Pancreas (tissue), 10 donors: ENCODE measurements around the gene KSR1. TPM values are rescaled to one million over a fixed set of nuclear protein-coding genes. Genes with fewer than 3 reads are reported as not detected.
"Not testable (repeated sequence)": the region's sequence is repeated elsewhere in the genome, so short reads cannot be mapped to it uniquely, and the experiment has no call there.

Experiments used
- ATAC-seq, 4 donors: fragments of 200-7000 bp; cut with Tn5 transposase; one replicate each; pipeline versions ENCODE4 v1.8.0 to v1.9.1; 2020; ENCODE audit warnings: mild to moderate bottlenecking in 4 of 4, moderate library complexity in 4 of 4
- DNase-seq, 6 donors: peaks; one replicate each; pipeline ENCODE4 v3.0.0-alpha.2; 2020
- FAIRE-seq: peaks from 2 replicates; lab custom pipeline; 2012; peaks lifted over from hg19 to GRCh38; lab: Jason Lieb, UNC
- H3K27ac ChIP-seq, 4 donors: fragments of 200-600 bp; sonication (generic); 1 replicate in 3 of 4; 2 replicates in 1 of 4; pipeline versions ENCODE4 v1.5.0 to v1.8.0; 2020
- H3K27me3 ChIP-seq, 4 donors: fragments of 200-600 bp; one replicate each; pipeline ENCODE4 v1.8.0; 2021
- H3K36me3 ChIP-seq, 3 donors: fragments of 200-600 bp; sonication (generic) in 1 of 3; one replicate each; pipeline versions ENCODE4 v1.5.0 to v1.8.0; 2020 to 2021
- H3K4me1 ChIP-seq, 3 donors: fragments of 200-600 bp; one replicate each; pipeline ENCODE4 v1.8.0; 2021
- H3K4me3 ChIP-seq, 4 donors: fragments of 200-600 bp; sonication (generic) in 2 of 4; one replicate each; pipeline versions ENCODE4 v1.5.0 to v1.8.0; 2020 to 2021
- H3K9me3 ChIP-seq, 4 donors: fragments of 200-600 bp; one replicate each; pipeline ENCODE4 v1.8.0; 2021
- WGBS, 2 donors: extraction: QIAGEN DNeasy Blood & Tissue Kit; methylation state at CpG; one replicate each; pipeline ENCODE4 v1.1.7; 2013; 5-methylcytosine and 5-hydroxymethylcytosine counted together
- intact Hi-C, 3 donors: fragments of 100-400 bp; cut with DNase I; formaldehyde crosslinking; loops; one replicate each; pipeline versions ENCODE4 v1.11.1 to v1.14.2; 2022
- polyA plus RNA-seq, 2 donors: library from polyadenylated mRNA; stranded (reverse); fragments of 200-250 nt; gene quantifications; one replicate each; pipeline ENCODE4 v1.2.3, GENCODE V29; 2013
- total RNA-seq, 6 donors: library from RNA; stranded (reverse); fragmentation: NEBNext Ultra II Directional in 4 of 6; extraction: Animal tissue kit (Norgen Biotek cat#: 25700) in 4 of 6; gene quantifications; one replicate each; pipeline versions ENCODE4 v1.2.1 to v1.2.4, GENCODE V29; 2021 to 2023
- TF ChIP-seq, protein P1 (sequence below), 4 donors: fragments of 200-600 bp; sonication (generic) in 3 of 4; IDR thresholded peaks; one replicate each; pipeline versions ENCODE4 v1.5.0 to v1.8.0; 2021; ENCODE audit warnings: antibody characterized with exemption in 4 of 4
- donor health status: healthy with polysubstance abuse.
- donor health status: DM: no; HTN: no; CAD: no; lungs with moderate emphysema.
- donor health status: DM: no; HTN: no; CAD: no.
- donor health status: control.
- donor health status: control.
- donor health status: Bipolar disorder and iron deficiency.
- donor health status: DM: yes; HTN: yes; CAD: no.
- donor health status: DM: no; HTN: no; CAD: no.
- donor health status: DM: no; HTN: no; CAD: no.
- donor health status: DM: yes; HTN: yes; CAD: no.

KSR1 gene
- total and polyA plus RNA-seq, 8 donors, result 68.2 to 139 (median 103) TPM

GRCh38 chr17:27623614-27624013, 167.4 kb downstream of the KSR1 start:
- DNase-seq, result no peak
- Histone ChIP-seq H3K27me3 (no peaks in the 10 kb centered on the region), H3K36me3 (peaks cover 2 to 70% (median 44%) of the 10 kb centered on the region in 3 donors), H3K4me3 (no peak overlapping the region), H3K27ac (no peak overlapping the region), H3K4me1 (no peaks in the 10 kb centered on the region), H3K9me3 (no peaks in the 10 kb centered on the region)
- FAIRE-seq, result no peak
- TF ChIP-seq, protein P1, sequence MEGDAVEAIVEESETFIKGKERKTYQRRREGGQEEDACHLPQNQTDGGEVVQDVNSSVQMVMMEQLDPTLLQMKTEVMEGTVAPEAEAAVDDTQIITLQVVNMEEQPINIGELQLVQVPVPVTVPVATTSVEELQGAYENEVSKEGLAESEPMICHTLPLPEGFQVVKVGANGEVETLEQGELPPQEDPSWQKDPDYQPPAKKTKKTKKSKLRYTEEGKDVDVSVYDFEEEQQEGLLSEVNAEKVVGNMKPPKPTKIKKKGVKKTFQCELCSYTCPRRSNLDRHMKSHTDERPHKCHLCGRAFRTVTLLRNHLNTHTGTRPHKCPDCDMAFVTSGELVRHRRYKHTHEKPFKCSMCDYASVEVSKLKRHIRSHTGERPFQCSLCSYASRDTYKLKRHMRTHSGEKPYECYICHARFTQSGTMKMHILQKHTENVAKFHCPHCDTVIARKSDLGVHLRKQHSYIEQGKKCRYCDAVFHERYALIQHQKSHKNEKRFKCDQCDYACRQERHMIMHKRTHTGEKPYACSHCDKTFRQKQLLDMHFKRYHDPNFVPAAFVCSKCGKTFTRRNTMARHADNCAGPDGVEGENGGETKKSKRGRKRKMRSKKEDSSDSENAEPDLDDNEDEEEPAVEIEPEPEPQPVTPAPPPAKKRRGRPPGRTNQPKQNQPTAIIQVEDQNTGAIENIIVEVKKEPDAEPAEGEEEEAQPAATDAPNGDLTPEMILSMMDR (IDR thresholded peaks at IDR 0.05), result no peak
- 88 to 95% methylated on average over 6 of the region's 6 CpGs for WGBS, 2 donors
- intact Hi-C loops, result no loop called here
- no peak for ATAC-seq

DNA sequence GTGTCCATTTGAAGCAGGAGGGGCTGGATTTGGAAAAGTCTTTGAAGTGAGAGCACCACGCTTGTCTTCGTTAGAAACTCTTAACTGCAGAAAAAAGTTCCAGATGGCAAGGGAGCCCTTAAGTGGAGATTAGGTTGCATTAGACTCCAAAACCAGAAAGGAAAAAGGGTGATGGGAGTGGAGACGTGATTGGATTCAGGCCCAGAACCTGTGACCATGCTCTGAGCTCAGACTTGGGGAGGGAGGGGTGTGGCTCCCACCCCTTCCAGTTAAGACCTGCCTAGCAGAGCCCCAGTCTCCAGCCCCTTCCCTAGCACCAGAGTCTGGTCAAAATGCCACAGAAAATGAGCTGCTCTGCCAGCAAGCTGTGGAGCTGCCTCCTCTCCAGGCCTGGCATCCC, 168.3 kb downstream of the KSR1 start:
- no peak overlapping the region for H3K4me3 ChIP-seq
- H3K36me3 ChIP-seq, result peaks cover 2 to 61% (median 37%) of the 10 kb centered on the region in 3 donors
- TF ChIP-seq, protein P1 (IDR thresholded peaks at IDR 0.05), result no peak
- no peak overlapping the region for H3K27ac ChIP-seq
- no peaks in the 10 kb centered on the region for H3K4me1 ChIP-seq
- DNase-seq, result no peak
- ATAC-seq, result peak in 1 of 4 donors; percentile 14
- no peak for FAIRE-seq
- WGBS, 2 donors, result 90 to 91% methylated on average over 3 of the region's 3 CpGs
- H3K27me3 ChIP-seq, result no peaks in the 10 kb centered on the region
- intact Hi-C loops, result no loop called here
- no peaks in the 10 kb centered on the region for H3K9me3 ChIP-seq

- Histone ChIP-seq H3K36me3 (peaks cover 0 to 49% (median 24%) of the 10 kb centered on the region in 3 donors), H3K27me3 (no peaks in the 10 kb centered on the region), H3K4me3 (no peak overlapping the region), H3K4me1 (no peaks in the 10 kb centered on the region), H3K27ac (no peak overlapping the region), H3K9me3 (no peaks in the 10 kb centered on the region)
- no peak for DNase-seq
- intact Hi-C loops, result no loop called here
- 90 to 96% methylated on average over 5 of the region's 5 CpGs for WGBS, 2 donors
- TF ChIP-seq, protein P1 (IDR thresholded peaks at IDR 0.05), result no peak
- ATAC-seq, result no peak
- no peak for FAIRE-seq
Measured at GRCh38 chr17:27625856-27626255, 169.6 kb downstream of the KSR1 start.

GRCh38 chr17:27627514-27627913, 171.3 kb downstream of the KSR1 start:
- TF ChIP-seq, protein P1 (IDR thresholded peaks at IDR 0.05), result no peak
- Histone ChIP-seq H3K27me3 (no peaks in the 10 kb centered on the region), H3K4me1 (peaks cover 0 to 9% (median 0%) of the 10 kb centered on the region in 3 donors), H3K27ac (no peak overlapping the region), H3K36me3 (peaks cover 0 to 33% (median 13%) of the 10 kb centered on the region in 3 donors), H3K9me3 (no peaks in the 10 kb centered on the region), H3K4me3 (no peak overlapping the region)
- WGBS, 2 donors, result 86 to 88% methylated on average over 10 of the region's 10 CpGs
- FAIRE-seq (no peak), DNase-seq (no peak), ATAC-seq (no peak)
- intact Hi-C loops, result no loop called here

DNA sequence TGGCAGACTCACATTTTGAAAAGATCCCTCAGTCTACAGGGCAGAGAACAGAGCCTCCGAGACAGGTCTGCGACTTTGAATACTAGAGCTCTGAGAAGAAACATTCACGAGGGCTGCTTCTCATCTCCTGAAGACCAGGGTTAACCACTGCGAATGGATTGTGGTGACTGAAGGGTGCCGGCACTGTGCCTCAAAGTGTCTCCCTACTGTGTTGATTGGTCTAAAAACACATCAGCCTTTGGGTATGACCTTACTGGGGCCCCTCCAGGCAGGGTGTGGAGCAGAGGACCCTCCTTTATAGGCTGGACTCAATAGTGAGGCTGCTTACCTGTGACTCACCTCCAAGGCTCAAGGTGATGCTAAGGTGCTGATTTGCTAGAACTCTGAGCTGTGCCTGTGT, 172.1 kb downstream of the KSR1 start:
- Histone ChIP-seq H3K4me3 (no peak overlapping the region), H3K4me1 (peaks cover 3 to 12% (median 7%) of the 10 kb centered on the region in 3 donors), H3K27ac (no peak overlapping the region), H3K27me3 (no peaks in the 10 kb centered on the region), H3K36me3 (peaks cover 0 to 24% (median 13%) of the 10 kb centered on the region in 3 donors), H3K9me3 (no peaks in the 10 kb centered on the region)
- 93 to 95% methylated on average over 5 of the region's 5 CpGs for WGBS, 2 donors
- DNase-seq (no peak), ATAC-seq (no peak), FAIRE-seq (no peak)
- intact Hi-C loops, result no loop called here
- TF ChIP-seq, protein P1 (IDR thresholded peaks at IDR 0.05), result no peak

DNA sequence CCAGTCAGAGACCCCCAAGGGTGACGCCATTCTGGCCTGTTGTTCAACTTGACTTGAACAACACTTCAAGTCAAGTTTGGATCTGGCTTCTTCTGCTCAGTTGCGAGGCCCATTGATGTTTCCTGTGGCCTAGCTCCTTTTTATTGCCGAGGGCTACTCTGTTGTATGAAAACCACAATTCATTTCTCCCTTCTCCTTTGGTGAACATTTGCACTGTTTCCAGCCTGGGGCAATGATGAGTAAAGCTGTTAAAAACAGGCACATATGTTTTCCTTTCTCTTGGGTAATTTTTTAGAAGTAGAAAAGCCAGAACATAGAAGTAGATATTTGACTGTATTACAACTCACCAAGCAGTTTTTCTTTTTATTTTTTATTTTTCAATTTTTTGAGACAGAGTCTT, 173.0 kb downstream of the KSR1 start:
- H3K27ac ChIP-seq, intact Hi-C loops, H3K9me3 ChIP-seq, DNase-seq, H3K27me3 ChIP-seq, FAIRE-seq, H3K4me3 ChIP-seq, ATAC-seq: not testable (repeated sequence)
- 96 to 100% methylated on average over 3 of the region's 3 CpGs for WGBS, 2 donors
- Histone ChIP-seq H3K36me3 (peaks cover 0 to 16% (median 10%) of the 10 kb centered on the region in 3 donors), H3K4me1 (peaks cover 7 to 12% (median 12%) of the 10 kb centered on the region in 3 donors)
